Hippocampal formation (tissue), 2 donors: ENCODE data around the gene PXT1.
"Not testable (repeated sequence)": the region's sequence is repeated elsewhere in the genome, so short reads cannot be mapped to it uniquely, and the experiment has no call there.

Experiments used
- DNase-seq, 2 donors: peaks; one replicate each; lab custom pipeline; 2025; lab: John Stamatoyannopoulos, UW

Gene PXT1

GRCh38 chr6:36368921-36369865 is 73.5 kb downstream of the PXT1 start:
- DNase-seq: no peak

GRCh38 chr6:36368421-36368820 is 74.2 kb downstream of the PXT1 start:
- no peak for DNase-seq

DNA sequence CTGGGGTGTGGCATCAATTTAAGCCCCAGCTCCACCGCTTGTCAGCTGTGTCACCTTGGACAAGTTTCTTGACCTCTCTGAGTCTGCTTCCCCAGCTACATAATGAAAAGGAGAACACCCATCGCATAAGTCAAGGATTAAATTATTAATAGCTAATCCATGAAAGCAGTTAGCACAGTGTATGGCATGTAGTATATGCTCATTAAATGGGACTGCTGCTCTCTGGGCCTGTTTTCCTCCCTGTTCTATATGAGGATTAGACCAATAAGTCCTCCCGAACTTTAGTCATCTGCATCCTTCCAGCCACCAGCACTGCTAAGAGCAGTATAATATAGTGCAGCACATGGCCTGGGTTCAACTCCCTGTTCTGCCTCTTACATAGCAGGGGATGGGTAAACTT is 74.9 kb downstream of the PXT1 start:
- DNase-seq: no peak

- no peak for DNase-seq
Observed at GRCh38 chr6:36364669-36365479, 77.8 kb downstream of the PXT1 start.

GRCh38 chr6:36364061-36364635 is 78.5 kb downstream of the PXT1 start:
- DNase-seq: not testable (repeated sequence)

DNA sequence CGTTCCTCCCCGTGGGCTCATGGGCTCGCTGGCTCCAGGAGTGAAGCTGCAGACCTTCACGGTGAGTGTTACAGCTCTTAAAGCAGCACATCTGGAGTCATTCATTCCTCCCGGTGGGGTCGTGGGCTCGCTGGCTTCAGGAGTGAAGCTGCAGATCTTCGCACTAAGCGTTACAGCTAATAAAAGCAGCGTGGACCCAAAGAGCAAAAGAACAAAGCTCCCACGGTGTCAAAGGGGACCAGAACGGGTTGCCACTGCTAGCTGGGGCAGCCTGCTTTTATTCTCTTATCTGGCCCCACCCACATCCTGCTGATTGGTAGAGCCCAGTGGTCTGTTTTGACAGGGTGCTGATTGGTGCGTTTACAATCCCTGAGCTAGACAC is 79.3 kb downstream of the PXT1 start:
- DNase-seq: not testable (repeated sequence)

DNA sequence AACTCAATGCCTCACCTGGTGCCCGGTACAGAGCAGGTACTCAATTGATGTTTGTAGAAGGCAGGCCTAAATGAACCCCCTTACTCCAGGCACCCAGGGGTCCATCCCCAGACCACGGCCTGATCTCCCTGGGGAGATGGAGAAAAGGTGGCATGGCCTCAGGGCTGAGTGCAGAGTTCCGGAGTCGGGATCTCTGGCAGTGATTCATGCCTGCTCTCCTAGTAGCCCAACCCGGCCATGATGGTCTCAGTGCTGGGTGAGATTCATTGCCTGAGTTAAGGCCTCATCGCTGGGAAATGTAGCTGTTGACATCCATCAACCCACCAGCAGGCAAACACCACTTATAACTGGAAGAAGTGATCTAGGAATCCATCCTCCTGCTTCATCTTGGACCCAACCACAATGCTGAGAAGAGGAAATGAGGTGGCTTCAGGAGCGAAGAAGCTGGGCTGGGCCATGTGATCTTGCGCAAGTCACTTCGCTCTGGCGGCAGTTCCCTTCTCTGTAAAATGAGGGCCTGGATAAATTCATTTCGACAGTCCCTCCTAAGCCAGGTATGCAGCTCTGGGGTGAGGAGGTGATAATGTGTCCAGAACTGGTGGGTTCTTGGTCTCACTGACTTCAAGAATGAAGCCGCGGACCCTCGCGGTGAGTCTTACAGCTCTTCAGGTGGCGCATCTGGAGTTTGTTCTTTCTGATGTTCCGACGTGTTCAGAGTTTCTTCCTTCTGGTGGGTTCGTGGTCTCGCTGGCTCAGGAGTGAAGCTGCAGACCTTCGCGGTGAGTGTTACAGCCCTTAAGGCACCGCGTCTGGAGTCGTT is 79.9 kb downstream of the PXT1 start:
- DNase-seq: no peak

DNA sequence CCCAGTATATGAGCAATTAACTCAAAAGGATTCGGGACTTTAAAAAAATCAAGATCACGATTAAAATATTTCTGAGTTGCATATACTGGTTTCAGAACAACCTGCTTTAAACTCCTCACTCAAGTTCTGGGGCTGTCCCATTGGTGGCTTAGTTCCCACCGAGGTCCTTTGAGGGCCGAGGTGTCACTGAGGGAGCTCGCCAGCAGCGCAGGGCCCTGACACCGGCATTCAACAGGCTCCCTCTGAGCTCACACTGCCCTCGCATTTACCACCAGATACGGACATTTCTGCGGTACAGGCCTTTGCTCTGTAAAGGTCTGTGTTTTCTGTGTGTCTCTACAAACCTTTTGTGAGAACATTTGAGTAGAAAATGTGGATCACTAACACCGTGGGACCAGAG is 81.6 kb downstream of the PXT1 start:
- no peak for DNase-seq

GRCh38 chr6:36360241-36361054 is 82.2 kb downstream of the PXT1 start:
- peak; percentile 75 to 78 for DNase-seq

- peak; percentile 49 to 77 for DNase-seq
Observed at GRCh38 chr6:36358226-36358915, 84.3 kb downstream of the PXT1 start.

- no peak for DNase-seq
Observed at GRCh38 chr6:36357872-36358225, 84.8 kb downstream of the PXT1 start.

DNA sequence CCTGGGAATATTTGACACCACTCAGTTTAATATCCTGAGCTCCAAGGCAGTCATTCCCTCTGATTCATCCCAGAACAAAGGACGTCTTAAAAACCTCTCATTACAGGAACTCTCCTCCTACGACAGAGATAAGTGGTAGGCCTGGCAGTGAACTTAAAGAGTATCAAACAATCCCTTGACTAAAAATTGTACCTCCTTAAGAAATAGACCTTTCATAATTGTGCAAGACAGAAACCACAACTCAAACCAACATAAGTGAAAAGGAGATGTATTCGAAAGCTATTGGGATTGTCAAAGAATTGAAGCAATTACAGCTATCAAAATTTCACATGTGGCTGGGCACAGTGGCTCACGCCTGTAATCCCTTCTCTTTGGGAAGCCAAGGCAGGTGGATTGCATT is 86.8 kb downstream of the PXT1 start:
- DNase-seq: no peak

DNA sequence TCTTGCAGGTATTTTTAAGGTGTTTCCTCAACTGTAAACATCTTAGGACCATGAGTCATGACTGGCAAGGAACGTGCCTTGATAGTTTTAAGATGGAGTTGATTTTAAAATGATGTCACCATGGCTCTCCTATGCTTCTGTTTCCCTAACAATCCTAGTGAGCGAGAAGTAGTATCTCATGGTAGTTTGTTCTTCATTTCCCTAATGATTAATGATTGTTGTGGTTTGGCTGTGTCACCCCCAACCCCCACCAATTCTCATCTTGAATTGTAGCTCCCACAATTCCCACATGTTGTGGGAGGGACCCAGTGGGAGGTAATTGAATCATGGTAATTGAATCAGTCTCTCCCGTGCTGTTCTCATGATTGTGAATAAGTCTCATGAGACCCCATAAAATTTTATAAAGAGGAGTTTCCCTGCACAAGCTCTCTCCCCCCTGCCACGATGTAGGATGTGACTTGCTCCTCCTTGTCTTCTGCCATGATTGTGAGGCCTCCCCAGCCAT is 89.2 kb downstream of the PXT1 start:
- DNase-seq: no peak

DNA sequence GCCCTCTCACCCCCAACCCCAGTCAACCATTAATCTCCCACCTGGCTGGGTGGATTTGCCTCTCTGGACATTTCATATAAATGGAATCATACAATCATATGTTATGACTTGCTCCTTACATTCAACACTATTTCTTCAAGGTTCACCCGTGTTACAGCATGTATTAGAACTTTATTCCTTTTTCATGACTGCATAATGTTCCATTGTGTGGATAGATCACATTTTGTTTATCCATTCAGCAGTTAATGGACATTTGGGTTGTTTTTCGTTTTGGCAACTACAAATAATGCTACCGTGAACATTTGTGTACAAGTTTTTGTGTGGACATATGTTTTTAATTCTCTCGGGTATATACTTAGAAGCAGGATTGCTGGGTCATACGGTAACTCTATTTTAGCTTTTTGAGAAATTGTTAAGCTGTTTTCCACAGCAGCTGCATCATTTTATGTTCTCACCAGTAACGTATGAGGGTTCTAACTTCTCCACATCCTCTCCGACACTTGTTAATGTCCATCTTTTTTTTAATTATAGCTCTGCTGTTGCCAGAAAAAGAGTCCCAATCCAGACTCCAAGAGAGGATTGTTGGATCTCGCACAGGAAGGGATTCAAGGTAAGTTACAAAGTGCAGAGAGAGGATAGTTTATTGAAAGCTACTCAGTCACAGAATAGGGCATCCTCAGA is 90.0 kb downstream of the PXT1 start:
- no peak for DNase-seq

GRCh38 chr6:36350681-36351571 is 91.7 kb downstream of the PXT1 start:
- no peak for DNase-seq

- DNase-seq: no peak
Observed at GRCh38 chr6:36350082-36350481, 92.6 kb downstream of the PXT1 start.

- DNase-seq: no peak
Observed at GRCh38 chr6:36349240-36349639, 93.4 kb downstream of the PXT1 start.

GRCh38 chr6:36347621-36348020 is 95.0 kb downstream of the PXT1 start:
- no peak for DNase-seq
